ENCODE data around the gene SUSD6.

- no peak for TF ChIP-seq EZH2 (optimal IDR thresholded peaks at IDR 0.05; ENCODE audit: low read depth, low read length)
- no peak for TF ChIP-seq EZH2phosphoT487 (IDR thresholded peaks at IDR 0.05; ENCODE audit: low read length)
- no peak for TF ChIP-seq CTCF (IDR thresholded peaks at IDR 0.05; ENCODE audit: low read length)
These were observed 24.0 kb upstream of the SUSD6 start for GRCh38 chr14:69587389-69587788.

Data from MM.1S (cell line).